GM19099 (cell line): ENCODE results near the gene CPB2.

Experiments used
- POLR2A ChIP-seq: IDR thresholded peaks from 3 replicates; pipeline ENCODE4 v1.6.1; 2011; ENCODE audit warnings: low read depth; ENCODE audit not compliant: insufficient read length; ENCODE audit errors: extremely low read depth

Gene CPB2

GRCh38 chr13:46116653-46117502, 12.0 kb upstream of the CPB2 start:
- no peak for TF ChIP-seq POLR2A

GRCh38 chr13:46114613-46115012, 9.8 kb upstream of the CPB2 start:
- TF ChIP-seq POLR2A = no peak

GRCh38 chr13:46113596-46113995, 8.8 kb upstream of the CPB2 start:
- TF ChIP-seq POLR2A = no peak

- TF ChIP-seq POLR2A = no peak
Observed at GRCh38 chr13:46111151-46111550, 6.3 kb upstream of the CPB2 start.

- TF ChIP-seq POLR2A = no peak
Observed at GRCh38 chr13:46109451-46109850, 4.6 kb upstream of the CPB2 start.

- TF ChIP-seq POLR2A = no peak
Observed at GRCh38 chr13:46106839-46107371, 2.1 kb upstream of the CPB2 start.

GRCh38 chr13:46103037-46103436, 1.8 kb downstream of the CPB2 start:
- no peak for TF ChIP-seq POLR2A

GRCh38 chr13:46102255-46102605, 2.6 kb downstream of the CPB2 start:
- TF ChIP-seq POLR2A = no peak

- no peak for TF ChIP-seq POLR2A
Observed at GRCh38 chr13:46101484-46102254, 3.2 kb downstream of the CPB2 start.

- no peak for TF ChIP-seq POLR2A
Observed at GRCh38 chr13:46101002-46101401, 3.8 kb downstream of the CPB2 start.

GRCh38 chr13:46100191-46100815, 4.5 kb downstream of the CPB2 start:
- TF ChIP-seq POLR2A = no peak

- no peak for TF ChIP-seq POLR2A
Observed at GRCh38 chr13:46097663-46098062, 7.2 kb downstream of the CPB2 start.

- TF ChIP-seq POLR2A = no peak
Observed at GRCh38 chr13:46097015-46097414, 7.8 kb downstream of the CPB2 start.

- TF ChIP-seq POLR2A = no peak
Observed at GRCh38 chr13:46094478-46094877, 10.4 kb downstream of the CPB2 start.

GRCh38 chr13:46088821-46089562, 15.8 kb downstream of the CPB2 start:
- no peak for TF ChIP-seq POLR2A
